Mesenchymal stem cell (in vitro differentiated cells and primary cell): Measurements from ENCODE around the gene ADA.

ENCODE experiments used
- DNase-seq: peaks from one replicate; pipeline ENCODE4 v3.0.0-alpha.2; 2013
- H2AFZ ChIP-seq: one replicate; pipeline ENCODE4 v1.6.1; 2013; ENCODE audit warnings: low read depth, mild to moderate bottlenecking, control low read depth, inconsistent platforms, low read length, moderate library complexity
- H2AK5ac ChIP-seq: 2 replicates; pipeline ENCODE4 v1.6.1; 2013; ENCODE audit warnings: low read length, moderate library complexity, mild to moderate bottlenecking, inconsistent platforms; ENCODE audit not compliant: severe bottlenecking
- H2BK120ac ChIP-seq: one replicate; pipeline ENCODE4 v1.6.1; 2013; ENCODE audit warnings: low read depth, mild to moderate bottlenecking, inconsistent platforms, low read length, moderate library complexity
- H2BK12ac ChIP-seq, 2 experiments: one replicate each; pipeline ENCODE4 v1.6.1; 2013; ENCODE audit warnings: inconsistent platforms in 2 of 2, low read length in 2 of 2, mild to moderate bottlenecking in 2 of 2, moderate library complexity in 2 of 2, control low read depth in 1 of 2
- H2BK15ac ChIP-seq: one replicate; pipeline ENCODE4 v1.6.1; 2013; ENCODE audit warnings: mild to moderate bottlenecking, low read depth, inconsistent platforms; ENCODE audit not compliant: poor library complexity, severe bottlenecking
- H2BK5ac ChIP-seq: 2 replicates; pipeline ENCODE4 v1.6.1; 2013; ENCODE audit warnings: low read depth, mild to moderate bottlenecking, low read length, control low read depth, inconsistent platforms; ENCODE audit not compliant: poor library complexity, severe bottlenecking
- H3K14ac ChIP-seq, 2 experiments: one replicate each; pipeline ENCODE4 v1.6.1; 2013; ENCODE audit warnings: inconsistent platforms in 2 of 2, low read length in 2 of 2, control low read depth in 1 of 2, mild to moderate bottlenecking in 1 of 2, moderate library complexity in 1 of 2
- H3K18ac ChIP-seq, 2 experiments: one replicate each; pipeline ENCODE4 v1.6.1; 2013; ENCODE audit warnings: inconsistent platforms in 2 of 2, low read length in 2 of 2, control low read depth in 1 of 2, low read depth in 1 of 2, mild to moderate bottlenecking in 1 of 2
- H3K23ac ChIP-seq, 2 experiments: one replicate each; pipeline ENCODE4 v1.6.1; 2013; ENCODE audit warnings: inconsistent platforms in 2 of 2, low read length in 2 of 2, mild to moderate bottlenecking in 2 of 2, moderate library complexity in 2 of 2, control low read depth in 1 of 2
- H3K27ac ChIP-seq: 2 replicates; pipeline ENCODE4 v1.5.1; 2013; ENCODE audit warnings: mild to moderate bottlenecking, moderate library complexity, low read length, control low read depth, inconsistent platforms; ENCODE audit not compliant: poor library complexity, severe bottlenecking
- H3K27me3 ChIP-seq, 2 experiments: 2 replicates each; pipeline versions ENCODE4 v1.6.1 to v1.7.0; 2013; ENCODE audit warnings: low read length in 2 of 2, mild to moderate bottlenecking in 2 of 2, moderate library complexity in 2 of 2, control low read depth in 1 of 2, inconsistent platforms in 1 of 2; ENCODE audit not compliant: control insufficient read depth in 1 of 2, insufficient read depth in 1 of 2
- H3K36me3 ChIP-seq, 2 experiments: 2 replicates each; pipeline versions ENCODE4 v1.6.1 to v1.7.0; 2013; ENCODE audit warnings: low read length in 2 of 2, control low read depth in 1 of 2, inconsistent platforms in 1 of 2, low read depth in 1 of 2, mild to moderate bottlenecking in 1 of 2; ENCODE audit not compliant: insufficient read depth in 2 of 2, control insufficient read depth in 1 of 2
- H3K4ac ChIP-seq, 2 experiments: one replicate each; pipeline ENCODE4 v1.6.1; 2013; ENCODE audit warnings: inconsistent platforms in 2 of 2, low read length in 2 of 2, mild to moderate bottlenecking in 2 of 2, moderate library complexity in 2 of 2, control low read depth in 1 of 2, low read depth in 1 of 2
- H3K4me1 ChIP-seq: 2 replicates; pipeline ENCODE4 v1.6.1; 2013; ENCODE audit warnings: low read depth, low read length, control low read depth; ENCODE audit not compliant: control insufficient read depth, insufficient read depth
- H3K4me2 ChIP-seq: 2 replicates; pipeline ENCODE4 v1.6.1; 2013; ENCODE audit warnings: low read length, mild to moderate bottlenecking, inconsistent platforms; ENCODE audit not compliant: poor library complexity, severe bottlenecking
- H3K4me3 ChIP-seq, 2 experiments: 2 replicates each; pipeline versions ENCODE4 v1.5.1 to v1.7.0; 2013; ENCODE audit warnings: low read length in 2 of 2, mild to moderate bottlenecking in 2 of 2, control low read depth in 1 of 2, low read depth in 1 of 2; ENCODE audit not compliant: insufficient read depth in 1 of 2
- H3K79me1 ChIP-seq: replicated peaks from 2 replicates; pipeline ENCODE4 v1.6.1; 2013; ENCODE audit warnings: mild to moderate bottlenecking, control low read depth, low read length, inconsistent platforms; ENCODE audit not compliant: poor library complexity, severe bottlenecking
- H3K9ac ChIP-seq: 2 replicates; pipeline ENCODE4 v1.7.0; 2013; ENCODE audit warnings: mild to moderate bottlenecking, low read length, moderate library complexity
- H3K9me3 ChIP-seq: 2 replicates; pipeline ENCODE4 v1.7.0; 2013; ENCODE audit warnings: mild to moderate bottlenecking, low read length; ENCODE audit not compliant: control insufficient read depth
- H4K8ac ChIP-seq: one replicate; pipeline ENCODE4 v1.6.1; 2013; ENCODE audit warnings: inconsistent platforms, mild to moderate bottlenecking, low read length, moderate library complexity
- H4K91ac ChIP-seq: one replicate; pipeline ENCODE4 v1.6.1; 2013; ENCODE audit warnings: mild to moderate bottlenecking, low read length, inconsistent platforms
- WGBS: methylation state at CpG from one replicate; pipeline ENCODE4 v1.1.7; 2013; ENCODE audit warnings: mixed read lengths; 5-methylcytosine and 5-hydroxymethylcytosine counted together

The ADA gene

GRCh38 chr20:44597930-44598329 lies 53.6 kb downstream of the ADA start:
- no peak overlapping the region for H3K14ac ChIP-seq
- peaks cover 6% of the 10 kb centered on the region for H3K4me1 ChIP-seq
- H3K18ac ChIP-seq: peak overlapping the region in 1 of 2 experiments; percentile 29
- H2BK120ac ChIP-seq: no peak overlapping the region
- H3K27ac ChIP-seq: no peak overlapping the region
- no peaks in the 10 kb centered on the region for H3K9me3 ChIP-seq
- H3K4me2 ChIP-seq: no peak overlapping the region
- no peak overlapping the region for H3K23ac ChIP-seq
- H3K4me3 ChIP-seq: peak overlapping the region in 1 of 2 experiments; percentile 8
- no peak overlapping the region for H4K8ac ChIP-seq
- H3K27me3 ChIP-seq: no peaks in the 10 kb centered on the region
- H2BK5ac ChIP-seq: no peak overlapping the region
- no peak overlapping the region for H2AFZ ChIP-seq
- 84% methylated on average over 4 of the region's 4 CpGs for WGBS
- H3K36me3 ChIP-seq: peaks cover 0 to 62% of the 10 kb centered on the region in 2 experiments
- H3K79me1 ChIP-seq: peaks cover 16% of the 10 kb centered on the region
- H3K9ac ChIP-seq: peak overlapping the region; percentile 13
- no peak overlapping the region for H2AK5ac ChIP-seq
- H2BK15ac ChIP-seq: no peak overlapping the region
- DNase-seq: no peak
- no peak overlapping the region for H4K91ac ChIP-seq
- peak overlapping the region; percentile 23 to 74 for H2BK12ac ChIP-seq
- H3K4ac ChIP-seq: no peak overlapping the region

GRCh38 chr20:44597516-44597915 lies 54.0 kb downstream of the ADA start:
- peaks cover under 1 to 63% of the 10 kb centered on the region in 2 experiments for H3K36me3 ChIP-seq
- WGBS: 82% methylated on average over 3 of the region's 4 CpGs
- H2AK5ac ChIP-seq: no peak overlapping the region
- no peak overlapping the region for H3K14ac ChIP-seq
- no peak overlapping the region for H3K4me2 ChIP-seq
- peaks cover 6% of the 10 kb centered on the region for H3K4me1 ChIP-seq
- H2BK15ac ChIP-seq: no peak overlapping the region
- H3K4ac ChIP-seq: no peak overlapping the region
- H3K18ac ChIP-seq: peak overlapping the region in 1 of 2 experiments; percentile 8
- H3K79me1 ChIP-seq: peaks cover 16% of the 10 kb centered on the region
- peak overlapping the region in 1 of 2 experiments; percentile 64 for H3K23ac ChIP-seq
- H3K27ac ChIP-seq: no peak overlapping the region
- no peaks in the 10 kb centered on the region for H3K9me3 ChIP-seq
- no peak overlapping the region for H2AFZ ChIP-seq
- no peak overlapping the region for H2BK5ac ChIP-seq
- no peak overlapping the region for H3K4me3 ChIP-seq
- no peak for DNase-seq
- no peak overlapping the region for H4K8ac ChIP-seq
- no peak overlapping the region for H4K91ac ChIP-seq
- H2BK120ac ChIP-seq: no peak overlapping the region
- peak overlapping the region; percentile 13 for H3K9ac ChIP-seq
- H2BK12ac ChIP-seq: peak overlapping the region in 1 of 2 experiments; percentile 66
- H3K27me3 ChIP-seq: no peaks in the 10 kb centered on the region

- Histone ChIP-seq H2BK5ac (no peak overlapping the region), H3K4me1 (peaks cover 6% of the 10 kb centered on the region), H2BK12ac (peak overlapping the region in 1 of 2 experiments; percentile 24), H3K4me3 (no peak overlapping the region), H3K4me2 (no peak overlapping the region), H4K8ac (no peak overlapping the region), H3K18ac (no peak overlapping the region), H2AK5ac (no peak overlapping the region), H4K91ac (no peak overlapping the region), H3K23ac (no peak overlapping the region), H3K36me3 (peaks cover 6 to 70% of the 10 kb centered on the region in 2 experiments), H3K79me1 (peaks cover 16% of the 10 kb centered on the region), H3K27ac (no peak overlapping the region), H2AFZ (no peak overlapping the region), H3K9ac (no peak overlapping the region), H2BK120ac (no peak overlapping the region), H2BK15ac (no peak overlapping the region), H3K4ac (no peak overlapping the region), H3K14ac (no peak overlapping the region), H3K9me3 (no peaks in the 10 kb centered on the region), H3K27me3 (no peaks in the 10 kb centered on the region)
- DNase-seq: no peak
- WGBS: 97% methylated on average over 2 of the region's 3 CpGs
These were observed 54.6 kb downstream of the ADA start for GRCh38 chr20:44596876-44597275.

GRCh38 chr20:44596010-44596409 lies 55.5 kb downstream of the ADA start:
- no peak overlapping the region for H2BK120ac ChIP-seq
- WGBS: 86% methylated on average over 4 of the region's 4 CpGs
- H3K9me3 ChIP-seq: no peaks in the 10 kb centered on the region
- H3K4me3 ChIP-seq: no peak overlapping the region
- H2BK15ac ChIP-seq: no peak overlapping the region
- H3K4me2 ChIP-seq: no peak overlapping the region
- peak overlapping the region; percentile 70 for H4K8ac ChIP-seq
- no peak overlapping the region for H3K4ac ChIP-seq
- no peaks in the 10 kb centered on the region for H3K27me3 ChIP-seq
- H3K27ac ChIP-seq: no peak overlapping the region
- no peak for DNase-seq
- H2BK5ac ChIP-seq: no peak overlapping the region
- H3K18ac ChIP-seq: no peak overlapping the region
- H3K14ac ChIP-seq: no peak overlapping the region
- H3K23ac ChIP-seq: no peak overlapping the region
- H2BK12ac ChIP-seq: no peak overlapping the region
- peaks cover 12 to 77% of the 10 kb centered on the region in 2 experiments for H3K36me3 ChIP-seq
- no peak overlapping the region for H2AK5ac ChIP-seq
- peaks cover 16% of the 10 kb centered on the region for H3K79me1 ChIP-seq
- H3K9ac ChIP-seq: no peak overlapping the region
- H2AFZ ChIP-seq: no peak overlapping the region
- H3K4me1 ChIP-seq: peaks cover 6% of the 10 kb centered on the region
- no peak overlapping the region for H4K91ac ChIP-seq
